AG04449 (cell line): ENCODE data around the gene SLC29A2.

ENCODE experiments used
- CTCF ChIA-PET: fragments of 350-600 bp; formaldehyde crosslinking; extraction: SDS; loops from one replicate; lab custom pipeline; 2021; ENCODE audit warnings: antibody characterized with exemption; lab: Yijun Ruan, JAX
- POLR2A ChIA-PET: fragments of 400-600, 350-600 bp; formaldehyde crosslinking; extraction: SDS; loops from one replicate; lab custom pipeline; 2020; ENCODE audit warnings: antibody characterized with exemption, inconsistent platforms; lab: Yijun Ruan, JAX
- DNase-seq: peaks from one replicate; pipeline ENCODE4 v3.0.0-alpha.2; 2010; ENCODE audit warnings: low read depth, low spot score
- H3K4me3 ChIP-seq: 2 replicates; pipeline ENCODE4 v1.5.1; 2011; ENCODE audit warnings: low read depth, mild to moderate bottlenecking, control low read depth, low read length
- CTCF ChIP-seq: IDR thresholded peaks from one replicate; pipeline ENCODE4 v1.5.1; 2011; ENCODE audit warnings: mild to moderate bottlenecking, moderate library complexity, low read length, control low read depth, inconsistent platforms; ENCODE audit not compliant: insufficient read depth; ENCODE audit errors: missing control alignments

Gene SLC29A2

DNA sequence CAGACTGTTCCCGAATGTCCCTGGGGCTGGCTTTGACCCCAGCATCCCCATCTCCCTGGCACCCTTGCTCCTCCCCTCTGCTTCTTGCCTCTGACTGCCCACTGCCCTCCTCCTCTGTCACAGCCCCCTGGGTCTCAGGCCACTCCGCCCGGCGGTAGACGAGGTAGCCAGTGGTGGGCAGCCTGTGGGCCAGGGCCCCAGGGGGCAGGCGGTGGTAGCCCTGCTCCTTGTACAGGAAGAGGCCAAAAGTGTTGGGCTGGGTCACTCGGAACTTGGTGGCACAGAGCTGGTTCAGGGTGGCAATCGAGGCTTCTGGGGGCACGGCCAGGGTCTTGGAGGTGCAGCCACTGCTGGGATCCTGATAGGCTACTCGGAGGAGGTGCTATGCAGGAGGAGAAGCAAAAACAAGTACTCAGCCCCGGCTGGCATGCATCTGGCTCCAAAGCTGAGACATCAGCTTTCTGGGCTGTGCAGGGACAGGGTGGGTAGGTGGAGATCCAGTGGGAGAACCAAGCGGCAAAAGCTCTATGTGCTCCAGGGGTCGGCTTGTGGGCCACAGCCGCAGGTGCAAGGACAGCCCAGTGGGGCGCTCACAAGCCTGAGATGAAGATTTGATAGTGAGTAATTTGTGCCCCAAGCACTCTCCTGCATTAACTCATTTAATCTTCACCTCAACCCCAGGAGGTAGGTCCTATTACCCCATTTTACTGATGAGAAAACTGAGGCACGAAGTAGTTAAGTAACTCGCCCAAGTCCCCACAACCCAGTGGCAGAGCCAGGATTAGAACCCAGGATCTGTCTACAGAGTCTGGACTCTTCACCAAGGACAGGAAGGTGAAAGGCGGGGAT, 39.0 kb downstream of the SLC29A2 start:
- no peak overlapping the region for H3K4me3 ChIP-seq
- CTCF ChIA-PET = interaction anchor here (1.1 to 8.8 kb wide), 3 partner anchors 15 to 50 kb away, joined by 6 to 231 read pairs (median 12); partner anchors contain the start of gene CD248
- no peak for DNase-seq
- POLR2A ChIA-PET = interaction anchor here (1.4 kb wide), 1 partner anchor 20 kb away, joined by 5 read pairs; no protein-coding TSS in a partner anchor
- TF ChIP-seq CTCF = no peak

GRCh38 chr11:66331542-66332370, 39.8 kb downstream of the SLC29A2 start:
- CTCF ChIA-PET = interaction anchor here (1.1 to 8.8 kb wide), 3 partner anchors 14 to 49 kb away, joined by 6 to 231 read pairs (median 12); partner anchors contain the start of gene CD248

GRCh38 chr11:66330931-66331330, 40.6 kb downstream of the SLC29A2 start:
- CTCF ChIA-PET = interaction anchor here (2.7 to 8.8 kb wide), 2 partner anchors 13 to 19 kb away, joined by 12 to 231 read pairs; partner anchors contain the start of gene CD248
- H3K4me3 ChIP-seq = no peak overlapping the region
- POLR2A ChIA-PET = no interaction called here
- DNase-seq = no peak
- TF ChIP-seq CTCF = no peak

More at GRCh38 chr11:66331542-66332370, 39.8 kb downstream of the SLC29A2 start:
- H3K4me3 ChIP-seq = no peak overlapping the region
- no peak for DNase-seq
- TF ChIP-seq CTCF = no peak
- POLR2A ChIA-PET = interaction anchor here (1.4 kb wide), 1 partner anchor 19 kb away, joined by 5 read pairs; no protein-coding TSS in a partner anchor

- ChIA-PET CTCF (interaction anchor here (0.9 to 8.8 kb wide), 7 partner anchors 12 to 44 kb away, joined by 3 to 231 read pairs (median 5); partner anchors contain the start of genes B4GAT1, CD248 and YIF1A), POLR2A (interaction anchor here (0.8 to 1.6 kb wide), 3 partner anchors 12 to 18 kb away, joined by 3 to 8 read pairs (median 3); partner anchors contain the start of gene CD248)
- no peak for DNase-seq
- no peak overlapping the region for H3K4me3 ChIP-seq
- no peak for TF ChIP-seq CTCF
Observed at GRCh38 chr11:66329165-66329673, 42.3 kb downstream of the SLC29A2 start.

GRCh38 chr11:66328302-66329144, 43.0 kb downstream of the SLC29A2 start:
- peak; percentile 91 for TF ChIP-seq CTCF
- POLR2A ChIA-PET = interaction anchor here (0.8 to 1.6 kb wide), 3 partner anchors 11 to 17 kb away, joined by 3 to 8 read pairs (median 3); partner anchors contain the start of gene CD248
- no peak overlapping the region for H3K4me3 ChIP-seq
- CTCF ChIA-PET = interaction anchor here (0.9 to 8.8 kb wide), 7 partner anchors 11 to 44 kb away, joined by 3 to 231 read pairs (median 5); partner anchors contain the start of genes B4GAT1, CD248 and YIF1A
- DNase-seq = no peak
